BJ (cell line): ENCODE data around the gene OR7E24. TPM values are rescaled to one million over a fixed set of nuclear protein-coding genes. Genes with fewer than 3 reads are reported as not detected.
"Not testable (repeated sequence)": the region's sequence is repeated elsewhere in the genome, so short reads cannot be mapped to it uniquely, and the experiment has no call there.

Experiments used
- CTCF ChIA-PET: fragments of 350-600 bp; formaldehyde crosslinking; extraction: SDS; loops from one replicate; lab custom pipeline; 2021; ENCODE audit warnings: antibody characterized with exemption, inconsistent platforms; lab: Yijun Ruan, JAX
- POLR2A ChIA-PET: fragments of 300-600 bp; sonication (Branson Sonifier 250); formaldehyde crosslinking; extraction: SDS; loops from one replicate; lab custom pipeline; 2021; ENCODE audit warnings: antibody characterized with exemption; lab: Charles Lee
- DNase-seq: peaks from one replicate; pipeline ENCODE4 v3.0.0-alpha.2; 2011; ENCODE audit warnings: low read depth
- H3K27me3 ChIP-seq: 2 replicates; pipeline ENCODE4 v1.6.0; 2011; ENCODE audit warnings: low read length; ENCODE audit not compliant: control insufficient read depth, insufficient read depth
- H3K36me3 ChIP-seq: 2 replicates; pipeline ENCODE4 v1.5.1; 2011; ENCODE audit warnings: low read length; ENCODE audit not compliant: control insufficient read depth, insufficient read depth
- H3K4me3 ChIP-seq: 2 replicates; pipeline ENCODE4 v1.5.1; 2011; ENCODE audit warnings: low read depth, mild to moderate bottlenecking, control low read depth, low read length
- CTCF ChIP-seq: IDR thresholded peaks from 2 replicates; pipeline ENCODE4 v1.5.1; 2011; ENCODE audit warnings: low read depth, mild to moderate bottlenecking, control low read depth, inconsistent platforms, low read length, moderate library complexity; ENCODE audit not compliant: insufficient read depth
- polyA minus RNA-seq: library from RNA; depleted of rRNA, polyadenylated mRNA; stranded (reverse); fragments of >200 nt; gene quantifications from 2 replicates; pipeline ENCODE4 v1.2.3, GENCODE V29; 2011; rRNA and poly(A)+ RNA removed
- polyA plus RNA-seq: library from polyadenylated mRNA; depleted of rRNA; stranded (reverse); fragments of >200 nt; gene quantifications from 2 replicates; pipeline ENCODE4 v1.2.3, GENCODE V29; 2011; rRNA removed

OR7E24 gene
- polyA plus RNA-seq (not detected in 2 replicates), polyA minus RNA-seq (not detected in 2 replicates)

GRCh38 chr19:9250630-9251029 lies at the start of gene OR7E24:
Gene OR7E24, plus strand, starts transcription at chr19:9250930. Its CDS starts 114 bp downstream, at chr19:9251044.
- TF ChIP-seq CTCF, result no peak
- CTCF ChIA-PET, result no interaction called here

GRCh38 chr19:9205501-9206113 lies 45.1 kb upstream of the OR7E24 start:
- Histone ChIP-seq H3K36me3 (no peaks in the 10 kb centered on the region), H3K4me3 (peak overlapping the region; percentile 43), H3K27me3 (no peaks in the 10 kb centered on the region)
- TF ChIP-seq CTCF, result peak; percentile 91
- DNase-seq, result peak; percentile 2
- CTCF ChIA-PET, result interaction anchor here (0.6 to 3.1 kb wide), 15 partner anchors 9 to 599 kb away, joined by 3 to 17 read pairs (median 4); no protein-coding TSS in a partner anchor
- POLR2A ChIA-PET, result no interaction called here

More at GRCh38 chr19:9250630-9251029, at the start of gene OR7E24:
- Histone ChIP-seq H3K27me3 (no peaks in the 10 kb centered on the region), H3K4me3 (no peak within 1 kb of the TSS), H3K36me3 (no peaks in the 10 kb centered on the region)
- no peak for DNase-seq
- POLR2A ChIA-PET, result no interaction called here

GRCh38 chr19:9219489-9219888 lies 31.2 kb upstream of the OR7E24 start, which contains the start of gene OR7D4:
Gene OR7D4, minus strand, starts transcription at chr19:9219589. Its CDS starts 4,752 bp downstream, at chr19:9214837.
- ChIA-PET POLR2A (no interaction called here), CTCF (interaction anchor here (2.2 kb wide), 1 partner anchor 14 kb away, joined by 9 read pairs; no protein-coding TSS in a partner anchor)
- no peak for TF ChIP-seq CTCF

GRCh38 chr19:9251236-9251635 lies 506 bp downstream of the OR7E24 start:
- DNase-seq, result no peak
- no peak for TF ChIP-seq CTCF
- Histone ChIP-seq H3K27me3 (no peaks in the 10 kb centered on the region), H3K36me3 (no peaks in the 10 kb centered on the region), H3K4me3 (no peak overlapping the region)
- ChIA-PET CTCF (no interaction called here), POLR2A (no interaction called here)

More at GRCh38 chr19:9219489-9219888, 31.2 kb upstream of the OR7E24 start, which contains the start of gene OR7D4:
- Histone ChIP-seq H3K4me3 (no peak within 1 kb of the TSS), H3K36me3 (no peaks in the 10 kb centered on the region), H3K27me3 (no peaks in the 10 kb centered on the region)
- no peak for DNase-seq

- H3K36me3 ChIP-seq, DNase-seq, H3K27me3 ChIP-seq, POLR2A ChIA-PET, CTCF ChIA-PET, H3K4me3 ChIP-seq: not testable (repeated sequence)
Observed at GRCh38 chr19:9283485-9283884, 32.8 kb downstream of the OR7E24 start.
